Mononuclear cell (primary cell): ENCODE measurements around the gene CORIN. TPM values are rescaled to one million over a fixed set of nuclear protein-coding genes. Genes with fewer than 3 reads are reported as not detected.
"Not testable (repeated sequence)": the region's sequence is repeated elsewhere in the genome, so short reads cannot be mapped to it uniquely, and the experiment has no call there.

ENCODE experiments used
- H3K27me3 ChIP-seq: 2 replicates; pipeline ENCODE4 v1.6.0; 2011; ENCODE audit warnings: low read length, control low read depth; ENCODE audit not compliant: insufficient read depth
- H3K4me1 ChIP-seq: 2 replicates; pipeline ENCODE4 v1.5.1; 2011; ENCODE audit warnings: mild to moderate bottlenecking, low read length, control low read depth; ENCODE audit not compliant: insufficient read depth
- H3K4me3 ChIP-seq: 2 replicates; pipeline ENCODE4 v1.5.1; 2011; ENCODE audit warnings: mild to moderate bottlenecking, low read length, moderate library complexity
- H3K9me3 ChIP-seq: 2 replicates; pipeline ENCODE4 v1.5.1; 2011; ENCODE audit warnings: low read depth, mild to moderate bottlenecking, control low read depth, low read length
- total RNA-seq: library from RNA; depleted of rRNA; stranded (reverse); fragments of >200 nt; gene quantifications from one replicate; pipeline ENCODE4 v1.2.3, GENCODE V29; 2012

CORIN gene
- total RNA-seq, 1 donor: 0.10 TPM

DNA sequence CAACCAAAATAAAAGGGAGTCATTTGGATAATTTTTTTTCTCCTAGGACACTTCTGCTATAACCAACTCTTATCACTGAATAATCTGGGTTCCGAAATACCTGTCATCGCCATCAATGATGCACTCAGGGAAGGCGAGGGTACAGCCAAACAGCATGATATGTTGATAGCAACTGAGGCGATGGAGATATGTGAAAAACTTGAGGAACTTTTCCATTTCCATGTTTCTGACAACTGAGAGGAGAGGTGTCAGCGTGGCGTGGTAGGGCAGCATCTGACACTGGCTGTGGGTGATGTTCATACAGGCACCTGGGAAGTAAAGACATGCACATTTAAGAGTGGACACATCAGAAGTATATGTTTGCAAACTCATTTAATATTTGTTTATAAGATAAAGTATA, 74.6 kb downstream of the CORIN start:
- Histone ChIP-seq H3K4me1 (no peaks in the 10 kb centered on the region), H3K4me3 (no peak overlapping the region), H3K9me3 (no peaks in the 10 kb centered on the region), H3K27me3 (no peaks in the 10 kb centered on the region)

DNA sequence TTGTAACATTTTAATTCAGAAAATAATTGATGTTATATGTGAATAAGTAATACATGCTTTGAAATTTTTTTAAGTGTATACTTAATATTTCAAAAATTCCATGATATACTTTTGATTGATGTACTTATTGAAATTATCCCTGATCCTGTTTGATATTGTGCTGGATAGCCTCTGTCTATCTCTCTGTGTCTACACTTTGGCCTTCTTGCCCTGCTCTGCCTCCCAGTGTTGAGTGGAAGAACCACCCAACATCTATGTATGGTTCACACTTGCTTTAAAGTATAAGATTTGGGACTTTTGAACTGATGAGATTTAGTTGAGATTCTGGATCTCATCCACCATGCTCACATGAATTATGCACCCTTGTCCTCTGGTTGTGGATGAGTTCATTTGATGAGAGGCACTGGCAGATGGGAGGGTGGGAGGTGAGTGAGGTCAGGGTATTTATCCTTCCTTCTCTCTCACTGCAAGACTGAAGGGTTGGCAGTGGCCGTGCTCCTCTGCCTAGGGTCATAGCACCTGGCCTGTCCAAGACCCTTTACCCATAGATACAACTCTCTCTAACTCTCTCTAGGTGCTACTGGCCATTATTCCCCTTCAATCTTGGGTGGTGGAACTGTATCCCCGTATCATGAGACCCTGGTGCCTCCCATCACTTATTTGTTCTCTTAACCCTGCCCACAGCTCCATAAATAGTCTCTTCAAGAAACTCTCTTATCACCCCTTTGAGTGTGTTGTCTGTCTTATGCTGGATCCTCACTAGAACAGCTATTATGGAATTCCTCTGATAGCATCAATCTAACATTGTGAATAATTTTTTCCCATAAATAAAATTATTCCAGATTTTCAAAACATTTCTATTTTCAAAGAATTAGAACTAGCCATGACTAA, 75.2 kb downstream of the CORIN start:
- Histone ChIP-seq H3K4me3 (no peak overlapping the region), H3K27me3 (no peaks in the 10 kb centered on the region), H3K4me1 (no peaks in the 10 kb centered on the region), H3K9me3 (no peaks in the 10 kb centered on the region)

DNA sequence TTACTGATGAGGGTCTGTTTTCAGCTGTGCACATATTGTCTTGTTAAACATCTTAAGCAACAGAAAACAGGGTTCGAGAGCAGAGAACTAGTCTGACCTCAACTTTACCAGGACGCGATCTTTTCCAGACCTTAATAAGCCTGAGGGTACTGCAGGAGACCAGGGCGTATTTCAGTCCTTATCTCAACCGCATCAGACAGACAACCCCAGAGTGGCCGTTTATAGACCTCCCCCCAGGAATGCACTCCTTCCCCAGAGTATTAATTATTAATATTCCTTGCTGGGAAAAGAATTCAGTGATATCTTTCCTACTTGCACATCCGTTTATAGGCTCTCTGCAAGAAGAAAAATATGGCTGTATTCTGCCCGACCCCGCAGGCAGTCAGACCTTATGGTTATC, 84.6 kb downstream of the CORIN start:
- not testable (repeated sequence) for H3K4me1 ChIP-seq, H3K9me3 ChIP-seq, H3K27me3 ChIP-seq, H3K4me3 ChIP-seq

DNA sequence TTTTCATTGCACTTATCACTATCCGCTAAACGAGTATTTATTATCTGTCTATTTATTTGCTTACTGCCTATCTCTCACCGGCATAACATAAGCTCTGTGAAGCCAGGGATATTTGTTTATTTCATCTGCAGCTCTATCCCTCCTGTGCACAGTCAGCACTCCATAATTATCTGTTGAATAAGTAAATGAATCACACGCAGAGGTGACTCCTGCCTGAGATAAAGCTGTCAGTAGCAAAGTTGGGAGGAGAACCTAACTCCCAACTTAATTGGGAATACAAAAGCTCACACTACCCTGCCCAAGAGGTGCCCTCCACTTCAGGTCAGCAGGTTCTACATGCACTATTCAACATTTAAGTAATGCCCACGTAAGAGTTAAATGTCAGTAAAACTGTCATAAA, 85.7 kb downstream of the CORIN start:
- no peaks in the 10 kb centered on the region for H3K4me1 ChIP-seq
- no peaks in the 10 kb centered on the region for H3K27me3 ChIP-seq
- H3K4me3 ChIP-seq: no peak overlapping the region
- H3K9me3 ChIP-seq: no peaks in the 10 kb centered on the region

DNA sequence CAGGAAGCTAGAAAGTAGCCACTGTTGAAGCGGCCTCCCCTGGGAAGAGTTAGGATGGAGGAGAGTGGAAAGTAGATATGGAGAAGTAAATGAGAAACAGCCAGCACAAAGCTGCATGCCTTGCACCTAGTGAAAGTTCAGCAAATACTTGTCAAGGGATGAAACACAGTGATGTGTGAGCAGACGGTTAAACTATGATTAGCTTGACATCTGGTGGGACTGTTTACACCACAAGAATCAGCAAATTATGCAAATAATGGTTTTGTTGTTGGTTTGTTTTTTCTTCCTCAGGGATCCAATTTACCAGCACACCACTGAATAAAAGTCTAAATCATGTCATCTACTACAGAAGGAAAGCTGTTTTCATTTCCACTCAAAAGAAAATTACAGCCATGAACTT, 87.1 kb downstream of the CORIN start:
- H3K4me1 ChIP-seq: no peaks in the 10 kb centered on the region

DNA sequence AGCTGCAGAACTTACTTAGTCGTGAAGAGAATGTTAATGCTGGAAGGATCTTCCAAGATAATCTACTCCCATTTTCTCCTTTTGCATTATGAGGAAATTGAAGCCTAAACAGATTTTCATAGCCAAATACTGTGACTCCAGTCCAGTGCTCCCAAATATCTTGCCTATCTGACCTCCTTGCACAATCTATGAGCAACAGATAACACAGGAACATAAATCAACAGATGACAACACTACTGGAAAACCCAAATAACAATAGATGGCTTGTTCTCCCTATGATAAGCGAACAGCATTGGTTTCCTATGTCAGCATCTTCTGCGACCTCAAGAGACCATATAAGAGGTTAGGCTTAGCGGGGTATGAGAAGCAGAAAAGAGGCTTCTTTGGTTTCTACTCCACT, 88.0 kb downstream of the CORIN start:
- no peaks in the 10 kb centered on the region for H3K9me3 ChIP-seq
- H3K27me3 ChIP-seq: no peaks in the 10 kb centered on the region
- no peaks in the 10 kb centered on the region for H3K4me1 ChIP-seq
- H3K4me3 ChIP-seq: no peak overlapping the region

More for the DNA sequence above, 87.1 kb downstream of the CORIN start:
- no peaks in the 10 kb centered on the region for H3K9me3 ChIP-seq
- H3K4me3 ChIP-seq: no peak overlapping the region
- H3K27me3 ChIP-seq: no peaks in the 10 kb centered on the region

DNA sequence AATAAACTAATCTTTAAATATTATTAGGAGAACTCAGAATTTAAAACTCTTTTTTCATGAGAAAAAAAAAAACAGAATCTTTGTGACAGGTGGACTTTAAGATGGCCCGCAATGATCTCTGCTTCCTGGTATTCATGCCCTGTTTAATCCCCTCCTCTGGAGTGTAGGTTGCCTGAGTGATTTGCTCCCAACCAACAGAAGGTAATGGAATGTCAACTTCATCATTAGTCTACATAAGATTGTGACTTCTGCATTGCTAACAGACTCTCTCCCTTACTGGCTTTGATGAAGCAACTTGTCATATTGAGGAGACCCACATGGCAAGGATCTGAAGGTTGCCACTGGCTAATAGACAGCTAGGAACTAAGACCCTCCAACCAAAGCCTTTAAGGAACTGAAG, 88.8 kb downstream of the CORIN start:
- H3K4me3 ChIP-seq: no peak overlapping the region
- H3K27me3 ChIP-seq: no peaks in the 10 kb centered on the region
- no peaks in the 10 kb centered on the region for H3K9me3 ChIP-seq
- no peaks in the 10 kb centered on the region for H3K4me1 ChIP-seq

DNA sequence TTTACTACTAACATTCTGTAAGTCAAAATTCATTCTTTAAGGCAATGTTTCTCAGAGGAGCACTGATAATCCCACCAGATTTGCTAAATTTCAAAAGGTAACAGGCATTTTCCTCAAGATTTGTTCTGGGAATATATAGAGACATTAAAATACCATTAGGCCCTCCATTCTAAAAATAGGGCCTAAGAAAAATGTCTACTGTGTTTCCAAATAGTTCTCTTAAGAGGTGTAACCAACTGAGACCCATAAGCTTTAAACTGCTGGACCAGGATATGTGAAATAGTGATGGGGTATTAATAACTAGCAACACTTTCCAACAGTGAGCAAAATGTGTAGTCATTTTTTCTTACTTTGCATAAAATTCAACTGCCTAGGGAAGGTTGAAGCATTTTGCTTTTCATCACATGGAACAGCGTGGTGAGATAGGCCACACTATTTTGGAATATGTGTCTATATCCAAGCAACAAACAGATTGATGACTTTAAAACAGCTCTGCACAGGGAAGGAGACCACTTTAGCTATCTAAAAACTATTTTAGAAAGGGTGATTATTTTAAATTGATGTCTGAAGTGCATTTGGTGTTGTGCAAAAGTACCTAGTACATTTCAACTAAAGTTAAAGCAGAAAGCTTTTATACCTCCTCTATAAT, 89.9 kb downstream of the CORIN start:
- Histone ChIP-seq H3K27me3 (no peaks in the 10 kb centered on the region), H3K4me1 (no peaks in the 10 kb centered on the region), H3K4me3 (no peak overlapping the region), H3K9me3 (no peaks in the 10 kb centered on the region)

DNA sequence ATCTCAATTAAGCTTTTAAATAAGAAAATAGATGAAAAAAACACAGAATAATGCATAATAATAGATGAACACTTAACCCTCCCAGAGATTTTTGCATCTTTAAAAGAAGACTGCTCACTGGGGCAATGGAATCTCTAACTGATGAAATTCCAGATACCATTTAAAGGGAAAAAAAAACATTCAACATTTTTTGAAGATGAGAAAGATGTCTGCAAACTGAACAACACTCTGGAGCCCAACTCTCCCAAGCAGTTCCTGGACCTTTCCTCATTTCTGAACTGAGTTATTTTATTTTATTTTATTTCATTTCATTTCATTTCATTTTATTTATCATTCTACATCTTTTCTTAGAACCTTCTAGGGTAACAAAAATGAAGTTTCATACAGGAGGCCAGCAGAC, 90.7 kb downstream of the CORIN start:
- no peaks in the 10 kb centered on the region for H3K27me3 ChIP-seq
- H3K9me3 ChIP-seq: no peaks in the 10 kb centered on the region
- no peaks in the 10 kb centered on the region for H3K4me1 ChIP-seq
- no peak overlapping the region for H3K4me3 ChIP-seq

DNA sequence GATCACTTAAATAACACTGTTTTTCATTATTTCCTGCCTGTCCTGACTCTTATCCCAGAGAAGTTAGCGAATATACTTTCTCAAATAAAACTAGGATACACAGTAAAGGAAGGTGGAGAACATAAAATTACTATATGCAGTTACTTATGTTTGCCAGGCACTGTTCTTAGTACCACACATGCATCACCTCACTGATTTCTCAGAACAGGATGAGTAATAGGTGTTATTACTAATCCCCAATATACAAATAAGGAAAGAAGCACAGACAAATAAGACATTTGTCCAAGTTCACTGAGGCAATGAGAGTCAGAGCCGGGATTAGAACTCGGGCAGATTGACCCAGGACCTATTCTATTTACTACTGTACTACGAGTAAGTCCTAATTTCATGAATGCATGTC, 91.7 kb downstream of the CORIN start:
- no peak overlapping the region for H3K4me3 ChIP-seq
- no peaks in the 10 kb centered on the region for H3K27me3 ChIP-seq
- no peaks in the 10 kb centered on the region for H3K9me3 ChIP-seq
- no peaks in the 10 kb centered on the region for H3K4me1 ChIP-seq

DNA sequence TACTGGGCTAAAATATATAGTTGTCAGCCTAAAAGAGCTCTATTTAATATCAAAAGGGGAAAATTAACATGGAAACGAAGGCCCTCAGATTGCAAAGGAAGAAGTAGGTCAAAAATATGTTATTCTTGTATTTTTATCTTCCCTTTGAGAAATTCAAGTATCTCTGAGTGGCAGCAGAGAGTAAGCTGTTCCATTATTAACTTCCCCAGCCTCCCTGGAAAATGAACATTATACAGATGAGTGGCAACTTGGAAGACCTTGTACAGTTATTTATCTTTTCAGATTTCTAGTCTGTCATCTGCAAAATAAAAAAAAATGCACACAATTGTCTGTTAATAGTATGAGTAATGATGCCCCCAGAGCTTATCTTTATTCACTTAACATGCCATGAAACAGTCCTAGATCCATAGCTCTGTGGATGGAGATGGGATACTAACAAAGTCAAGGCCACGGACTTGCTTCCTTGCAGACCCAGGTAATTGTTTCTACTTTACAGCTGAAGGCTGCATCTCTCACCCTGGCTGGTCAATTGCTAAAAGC, 93.0 kb downstream of the CORIN start:
- H3K9me3 ChIP-seq: peaks cover 4% of the 10 kb centered on the region
- no peaks in the 10 kb centered on the region for H3K27me3 ChIP-seq
- no peaks in the 10 kb centered on the region for H3K4me1 ChIP-seq
- H3K4me3 ChIP-seq: no peak overlapping the region

DNA sequence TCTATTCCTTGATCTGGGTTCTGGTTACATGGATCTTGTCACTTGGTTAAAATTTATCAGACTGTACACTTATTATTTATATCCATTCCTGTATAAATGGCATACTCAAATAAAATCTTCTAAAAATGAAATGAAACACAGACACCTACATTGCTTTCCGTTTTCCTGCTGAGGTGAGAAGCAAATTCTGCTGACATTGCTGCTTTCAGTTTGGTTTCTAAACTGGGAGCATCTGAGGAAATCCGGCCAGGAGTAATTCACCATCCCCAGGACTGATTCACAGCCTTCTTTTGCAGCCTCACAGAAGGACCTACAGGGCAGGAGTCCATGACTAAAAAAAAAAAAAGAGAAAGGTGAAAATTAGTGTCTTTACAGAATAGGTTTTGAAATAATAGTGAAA, 93.6 kb downstream of the CORIN start:
- no peaks in the 10 kb centered on the region for H3K27me3 ChIP-seq

DNA sequence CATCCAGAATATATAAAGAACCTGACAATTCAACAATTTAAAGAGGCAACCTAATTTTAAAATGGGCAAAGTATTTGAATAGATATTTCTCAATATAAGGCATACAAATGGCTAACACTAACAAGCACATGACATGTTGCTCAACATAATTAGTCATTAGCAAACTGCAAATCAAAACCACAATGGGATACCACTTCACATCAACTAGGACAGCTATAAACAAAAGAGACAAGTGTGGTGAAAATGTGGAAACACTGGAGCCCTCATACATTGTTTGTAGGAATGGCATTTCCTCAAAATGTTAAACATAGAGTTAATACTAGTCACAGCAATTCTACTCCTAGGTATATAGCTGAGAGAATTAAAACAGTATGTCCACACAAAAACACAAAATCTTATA, 96.7 kb downstream of the CORIN start:
- no peaks in the 10 kb centered on the region for H3K27me3 ChIP-seq

More for the DNA sequence above, 93.6 kb downstream of the CORIN start:
- H3K4me1 ChIP-seq: no peaks in the 10 kb centered on the region
- H3K9me3 ChIP-seq: peaks cover 7% of the 10 kb centered on the region
- H3K4me3 ChIP-seq: no peak overlapping the region

DNA sequence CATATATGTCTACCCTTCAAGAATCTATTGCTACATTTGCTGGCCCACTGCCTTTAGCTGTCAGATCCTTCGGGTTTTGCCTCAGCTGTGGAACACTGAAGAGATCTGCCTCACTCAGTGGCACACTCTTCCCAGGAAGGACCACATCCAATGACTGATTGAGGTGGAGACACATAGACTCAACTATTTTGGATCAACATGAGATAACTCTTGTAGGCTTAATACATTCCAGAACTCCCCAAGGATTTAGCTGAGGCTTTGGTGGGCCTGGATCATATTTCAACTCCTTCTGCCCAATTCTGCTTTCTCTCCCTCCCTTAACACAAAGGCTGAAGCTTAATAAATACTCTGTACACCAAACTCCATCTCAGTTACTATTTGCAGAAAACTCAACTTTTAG, 100.5 kb downstream of the CORIN start:
- no peaks in the 10 kb centered on the region for H3K27me3 ChIP-seq
- no peak overlapping the region for H3K4me3 ChIP-seq
- peaks cover 7% of the 10 kb centered on the region for H3K9me3 ChIP-seq
- no peaks in the 10 kb centered on the region for H3K4me1 ChIP-seq

More for the DNA sequence above, 96.7 kb downstream of the CORIN start:
- Histone ChIP-seq H3K4me1 (no peaks in the 10 kb centered on the region), H3K9me3 (peaks cover 7% of the 10 kb centered on the region), H3K4me3 (no peak overlapping the region)

DNA sequence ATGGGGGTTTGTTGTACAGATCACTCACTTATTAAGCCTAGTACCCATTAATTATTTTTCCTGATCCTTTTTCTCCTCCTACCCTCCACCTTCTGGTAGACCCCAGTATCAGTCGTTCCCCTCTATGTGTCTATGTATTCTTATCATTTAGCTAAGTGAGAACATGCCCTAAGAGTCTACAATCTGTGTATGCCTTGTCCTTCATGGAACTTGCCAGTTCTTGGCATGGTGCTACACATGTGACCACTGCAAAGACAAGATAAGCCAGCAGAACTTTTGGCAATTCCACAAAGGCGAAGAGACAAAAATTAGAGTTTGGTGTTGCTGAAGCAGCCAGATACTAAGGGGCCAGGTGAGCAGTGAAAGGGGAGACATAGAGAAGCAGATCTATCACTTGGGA, 101.3 kb downstream of the CORIN start:
- H3K4me1 ChIP-seq: no peaks in the 10 kb centered on the region
- H3K9me3 ChIP-seq: peaks cover 7% of the 10 kb centered on the region
- H3K27me3 ChIP-seq: no peaks in the 10 kb centered on the region
- no peak overlapping the region for H3K4me3 ChIP-seq
